GM13977 (cell line): ENCODE results near the gene ALK.

ENCODE experiments used
- DNase-seq: peaks from one replicate; pipeline ENCODE4 v3.0.0; 2012; ENCODE audit warnings: low spot score
- CTCF ChIP-seq: IDR thresholded peaks from 2 replicates; pipeline ENCODE4 v1.5.1; 2012; ENCODE audit warnings: mild to moderate bottlenecking, control low read depth; ENCODE audit not compliant: insufficient read depth; ENCODE audit errors: extremely low read depth, missing control alignments
- in situ Hi-C: fragments of 300-500 bp; cut with MboI; formaldehyde crosslinking; loops from one replicate; pipeline ENCODE4 v1.12.0; 2022; ENCODE audit warnings: low sequenced_read_pairs, low pct_unique_long_range_greater_than_20kb, mixed read lengths, inconsistent platforms; ENCODE audit not compliant: unreplicated experiment

Gene ALK

GRCh38 chr2:29839306-29839705, 82.1 kb downstream of the ALK start:
- no peak for DNase-seq
- in situ Hi-C loops, result loop anchor here (25.0 kb wide), 2 partner anchors 527 to 877 kb away; no protein-coding TSS in a partner anchor
- TF ChIP-seq CTCF, result no peak

- TF ChIP-seq CTCF, result no peak
- DNase-seq, result no peak
- in situ Hi-C loops, result loop anchor here (25.0 kb wide), 2 partner anchors 526 to 876 kb away; no protein-coding TSS in a partner anchor
Measured at GRCh38 chr2:29837925-29838324, 83.5 kb downstream of the ALK start.

- DNase-seq, result no peak
- TF ChIP-seq CTCF, result no peak
- in situ Hi-C loops, result loop anchor here (25.0 kb wide), 2 partner anchors 522 to 872 kb away; no protein-coding TSS in a partner anchor
Measured at GRCh38 chr2:29834624-29835023, 86.8 kb downstream of the ALK start.

- no peak for TF ChIP-seq CTCF
- DNase-seq, result no peak
- in situ Hi-C loops, result loop anchor here (25.0 kb wide), 2 partner anchors 522 to 872 kb away; no protein-coding TSS in a partner anchor
Measured at GRCh38 chr2:29834036-29834540, 87.3 kb downstream of the ALK start.

- in situ Hi-C loops, result loop anchor here (25.0 kb wide), 2 partner anchors 519 to 869 kb away; no protein-coding TSS in a partner anchor
Measured at GRCh38 chr2:29831560-29831959, 89.8 kb downstream of the ALK start.

GRCh38 chr2:29829841-29830240, 91.5 kb downstream of the ALK start:
- TF ChIP-seq CTCF, result no peak
- in situ Hi-C loops, result loop anchor here (25.0 kb wide), 2 partner anchors 518 to 868 kb away; no protein-coding TSS in a partner anchor
- no peak for DNase-seq

More at GRCh38 chr2:29831560-29831959, 89.8 kb downstream of the ALK start:
- TF ChIP-seq CTCF, result no peak
- DNase-seq, result no peak
